Inferior parietal cortex (tissue), 1 donor: Measurements from ENCODE around the gene GLI3.

ENCODE experiments used
- DNase-seq: peaks from one replicate; pipeline ENCODE4 v3.0.0-alpha.2; 2016; ENCODE audit errors: extremely low spot score

The GLI3 gene

DNA sequence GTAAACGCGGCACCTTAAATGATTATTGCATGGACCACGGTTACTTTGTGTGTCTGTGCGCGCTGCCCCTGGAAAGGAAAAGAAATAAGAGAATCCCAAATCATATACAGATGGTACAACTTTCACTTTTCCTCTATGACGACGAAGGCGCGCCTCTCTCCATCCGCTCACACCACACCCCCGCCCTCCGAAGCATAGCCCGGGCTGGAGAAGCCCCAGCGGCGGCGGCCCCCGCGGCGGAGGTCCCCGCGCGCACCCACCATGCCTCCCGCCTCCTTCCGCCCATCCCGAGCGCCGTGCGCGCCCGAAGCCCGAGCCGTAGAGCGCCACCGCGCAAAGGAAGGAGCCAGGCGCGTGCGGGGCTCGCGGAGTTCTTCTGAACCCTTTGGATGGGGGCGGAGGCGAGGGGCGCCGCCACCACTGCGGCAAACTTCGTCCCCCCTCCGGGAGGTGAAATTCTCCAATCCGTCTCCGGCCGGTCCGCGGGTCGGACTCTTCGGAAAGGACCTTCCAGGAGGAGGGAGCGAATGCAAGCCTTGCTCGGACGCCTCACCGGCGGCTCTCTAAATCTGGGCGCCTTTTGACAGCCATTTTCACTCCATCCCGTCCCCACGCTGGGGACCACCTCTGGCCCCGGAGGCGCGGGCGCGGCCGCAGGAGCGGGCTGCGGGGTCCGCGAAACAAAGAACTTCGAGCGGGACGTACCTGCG, 588 bp downstream of the GLI3 start:
- DNase-seq: no peak

GRCh38 chr7:42235741-42236161, 1.3 kb downstream of the GLI3 start:
- DNase-seq: no peak

- DNase-seq: no peak
Measured at GRCh38 chr7:42234736-42235135, 2.3 kb downstream of the GLI3 start.

DNA sequence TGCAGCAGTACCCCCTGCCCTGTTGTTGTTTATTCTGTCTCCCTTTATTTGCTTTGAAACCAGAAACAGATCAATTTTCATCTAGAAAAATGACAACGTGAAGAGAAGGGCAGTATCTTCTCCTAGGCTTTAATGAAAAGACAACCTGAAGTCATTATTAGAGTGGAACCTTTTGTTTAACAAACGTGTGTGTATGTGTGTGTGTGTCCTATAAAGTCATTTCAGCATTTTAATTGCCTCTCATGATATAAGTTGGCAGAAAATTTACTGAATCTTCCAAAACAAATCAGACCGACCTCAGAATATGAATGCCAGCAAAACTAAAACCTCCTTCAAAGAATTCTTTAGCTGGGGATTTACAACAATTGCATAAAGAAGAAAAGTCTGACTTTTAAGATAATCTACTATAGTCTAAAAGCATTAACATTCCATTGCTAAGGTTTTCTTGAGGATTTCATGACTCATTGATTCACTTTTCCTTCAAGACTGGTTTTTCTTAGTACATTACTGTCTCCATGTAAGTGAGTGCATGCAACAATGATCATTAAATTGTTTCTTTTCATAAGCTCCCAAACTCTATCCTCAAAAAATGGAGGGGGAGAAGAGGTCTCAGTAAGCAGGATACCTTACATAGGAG, 3.2 kb downstream of the GLI3 start:
- no peak for DNase-seq

DNA sequence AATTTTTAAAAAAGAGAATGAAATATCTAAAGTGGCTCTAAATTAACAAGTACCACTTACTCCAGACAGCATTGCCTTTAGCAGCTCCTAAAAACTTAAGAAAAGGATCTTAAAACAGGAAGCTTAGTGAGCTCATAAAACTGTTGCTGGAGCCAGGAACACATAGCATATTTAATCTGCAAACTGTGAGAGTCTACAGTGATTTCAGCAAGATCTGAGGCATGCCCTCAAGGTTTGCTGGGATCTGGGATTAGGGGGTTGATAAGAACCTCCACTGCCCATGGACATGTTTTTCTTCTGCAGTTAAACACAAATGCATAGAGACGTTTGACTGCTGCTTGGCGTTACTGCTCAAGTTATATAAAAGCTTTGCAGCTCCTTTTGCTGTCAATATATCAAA, 3.8 kb downstream of the GLI3 start:
- no peak for DNase-seq

DNA sequence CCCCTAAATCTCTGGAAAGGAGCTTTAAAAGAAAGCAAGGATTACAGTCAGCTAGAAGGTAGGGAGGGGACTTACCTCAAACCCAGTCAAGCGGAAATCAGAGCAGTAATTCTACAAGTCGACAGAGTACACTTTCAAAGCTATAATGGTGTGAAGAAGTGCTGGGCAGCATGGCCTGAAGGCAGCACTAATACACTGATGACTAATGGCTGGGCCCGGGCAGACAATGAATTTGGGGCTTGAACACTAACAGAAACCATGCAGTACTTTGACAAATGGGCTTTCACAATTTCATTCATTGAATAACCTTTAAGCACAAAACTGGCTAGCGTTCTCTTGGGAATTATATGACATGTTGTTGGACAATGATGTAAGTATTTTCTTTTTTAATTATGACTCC, 4.7 kb downstream of the GLI3 start:
- DNase-seq: no peak

DNA sequence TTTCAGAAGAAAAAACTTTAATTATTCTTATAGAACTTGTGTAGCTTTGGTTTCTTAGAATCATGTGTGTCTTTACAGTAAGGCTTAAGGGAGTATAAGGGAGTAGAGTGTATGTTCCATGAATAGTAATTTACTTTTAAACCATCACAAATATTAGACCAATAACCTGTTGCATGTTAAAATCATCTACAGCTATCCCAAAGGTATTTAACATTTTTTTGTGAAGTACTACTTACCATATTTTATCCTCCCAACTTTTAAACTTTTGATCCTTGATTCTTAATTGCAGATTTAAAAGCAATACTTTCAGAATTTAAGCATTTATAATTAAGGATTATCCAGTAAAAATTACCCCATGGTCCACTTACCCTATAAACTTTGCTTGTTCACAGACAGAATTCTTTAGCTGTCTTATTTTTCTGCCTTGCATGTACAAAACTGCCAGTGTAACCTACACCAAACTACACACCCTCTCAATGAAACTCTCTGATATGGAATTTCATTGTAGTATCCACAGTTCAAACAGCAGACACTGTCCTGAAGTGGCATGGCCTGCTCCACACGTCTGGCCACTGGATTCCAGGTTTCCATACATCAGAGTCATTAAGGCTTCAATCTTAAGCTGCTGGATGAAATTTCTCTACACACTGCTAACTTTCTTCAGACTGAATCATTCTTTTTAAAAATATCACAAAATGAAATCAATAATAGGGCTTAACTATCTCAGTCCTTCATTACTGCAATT, 5.8 kb downstream of the GLI3 start:
- DNase-seq: no peak

GRCh38 chr7:42227936-42228591, 8.9 kb downstream of the GLI3 start:
- DNase-seq: no peak

GRCh38 chr7:42227541-42227935, 9.5 kb downstream of the GLI3 start:
- DNase-seq: no peak

DNA sequence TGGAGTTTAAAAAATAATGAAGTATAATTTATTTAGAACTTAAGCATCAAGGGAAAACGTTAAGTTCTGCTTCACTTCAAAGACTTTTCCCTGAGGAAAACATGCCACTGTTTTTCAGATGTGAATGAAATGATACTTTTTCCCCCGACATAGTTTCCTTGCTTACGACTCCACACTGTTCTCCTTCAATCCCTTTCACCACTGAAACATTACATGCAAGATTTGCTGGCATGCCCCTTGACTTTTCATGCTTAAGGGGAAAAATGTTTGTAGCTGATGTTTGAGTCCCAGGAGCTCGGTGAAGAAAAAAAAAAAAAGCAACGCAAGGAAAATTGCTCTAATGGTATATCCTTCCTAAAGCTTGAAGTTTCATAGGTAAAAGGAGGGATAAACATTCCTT, 10.0 kb downstream of the GLI3 start:
- no peak for DNase-seq

DNA sequence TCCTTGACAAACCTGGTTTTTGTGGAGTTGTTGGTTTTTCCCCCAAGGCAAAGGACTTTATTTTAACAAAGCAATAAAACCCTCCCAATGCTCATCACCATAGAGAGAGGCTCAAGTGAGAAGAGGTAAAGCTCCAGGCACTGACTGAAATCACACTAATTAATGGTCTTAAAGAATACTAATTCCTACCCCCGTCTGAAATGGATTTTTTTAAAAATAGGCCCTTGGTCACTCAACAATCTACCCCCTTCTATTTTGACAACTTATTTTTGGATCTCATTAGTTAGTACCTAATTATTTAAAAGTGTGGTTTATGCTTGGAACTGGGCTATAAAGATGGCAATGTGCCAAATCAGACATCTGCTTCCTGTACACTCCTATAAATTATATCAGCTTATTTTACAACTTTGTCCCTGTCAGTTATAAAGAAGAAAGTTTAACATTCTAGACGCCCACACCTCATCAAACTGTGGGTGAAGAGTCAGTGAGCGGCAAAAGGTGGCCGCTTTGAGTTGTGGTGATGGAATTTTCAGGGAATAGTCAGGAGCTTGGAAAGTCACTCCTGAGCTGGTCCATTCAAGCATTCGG, 10.6 kb downstream of the GLI3 start:
- no peak for DNase-seq

GRCh38 chr7:42224391-42225003, 12.5 kb downstream of the GLI3 start:
- no peak for DNase-seq

GRCh38 chr7:42222891-42223290, 14.1 kb downstream of the GLI3 start:
- no peak for DNase-seq

DNA sequence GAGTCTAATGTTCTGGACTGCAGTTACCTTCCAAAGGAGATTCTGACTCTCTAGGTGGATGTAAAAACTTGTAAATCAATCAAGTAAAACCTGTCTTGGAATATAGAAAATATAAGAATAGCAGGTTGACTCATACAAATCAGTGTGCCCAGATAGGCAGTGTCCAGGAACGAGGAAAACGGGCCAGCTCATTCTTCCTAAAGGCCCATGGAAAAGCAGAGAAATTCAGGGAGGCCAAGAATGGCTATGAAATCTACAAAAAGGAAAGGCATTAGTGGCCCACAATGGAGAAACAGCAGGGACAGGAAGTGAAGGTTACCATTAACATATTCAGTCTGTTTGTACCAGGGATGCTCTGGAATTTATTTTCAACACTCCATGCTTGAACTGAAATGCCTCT, 14.9 kb downstream of the GLI3 start:
- DNase-seq: no peak

- DNase-seq: no peak
Measured at GRCh38 chr7:42221304-42221703, 15.7 kb downstream of the GLI3 start.

DNA sequence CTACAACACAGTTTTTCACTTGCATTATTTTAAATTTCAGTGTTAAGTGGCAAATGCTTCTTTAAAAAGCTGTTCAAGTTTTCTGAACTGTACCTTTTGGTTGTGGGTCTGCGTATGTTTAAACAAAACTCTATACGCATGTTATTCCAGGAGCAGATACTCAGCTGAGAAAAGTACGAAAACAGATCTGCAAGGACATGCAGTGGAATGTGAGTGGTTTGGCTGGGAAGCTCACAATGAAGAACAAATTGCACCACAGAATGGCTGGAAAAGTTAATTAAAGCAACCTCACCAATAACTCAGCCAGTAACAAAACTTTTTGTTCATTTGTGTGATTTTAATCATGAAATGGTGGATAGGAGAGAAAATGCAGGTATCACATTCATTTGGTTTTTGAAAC, 17.6 kb downstream of the GLI3 start:
- DNase-seq: no peak

- no peak for DNase-seq
Measured at GRCh38 chr7:42218248-42218647, 18.8 kb downstream of the GLI3 start.

DNA sequence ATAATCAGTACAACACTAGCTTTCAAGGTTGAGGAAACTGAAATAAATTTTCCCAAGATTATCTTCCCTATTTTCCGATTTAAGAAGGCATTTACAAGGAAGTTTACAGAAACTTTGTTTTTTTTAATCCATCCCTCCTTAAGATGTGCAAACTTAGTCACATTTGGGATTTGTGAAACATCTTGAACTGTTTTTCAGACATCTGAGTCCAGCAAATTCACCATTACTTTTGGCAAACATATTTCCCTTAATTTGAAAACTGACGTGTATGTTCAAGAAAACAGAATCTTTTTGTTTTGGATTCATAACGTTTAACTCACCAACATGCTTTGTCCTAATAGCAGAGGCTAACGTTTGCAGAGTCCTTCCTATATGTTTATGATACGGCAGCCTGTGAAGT, 19.5 kb downstream of the GLI3 start:
- DNase-seq: no peak

DNA sequence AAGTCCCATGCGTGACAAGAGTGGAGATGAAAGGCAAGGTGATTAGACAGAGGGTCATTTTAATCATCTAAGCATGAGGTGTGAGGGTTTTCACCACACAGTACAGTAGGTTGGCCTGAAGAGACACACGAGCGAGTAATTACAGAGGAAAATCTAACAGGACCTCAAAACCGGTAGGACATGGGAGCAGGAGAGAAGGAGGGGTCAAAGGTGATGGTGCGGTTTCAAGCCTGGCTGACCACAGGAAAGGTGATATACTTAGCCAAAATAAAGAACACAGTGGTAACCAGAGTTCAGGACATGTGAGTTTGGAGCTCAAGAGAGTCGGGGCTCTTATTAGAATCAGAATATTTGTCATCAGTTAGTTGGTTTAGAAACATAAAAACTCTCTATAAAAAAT, 20.0 kb downstream of the GLI3 start:
- DNase-seq: no peak

DNA sequence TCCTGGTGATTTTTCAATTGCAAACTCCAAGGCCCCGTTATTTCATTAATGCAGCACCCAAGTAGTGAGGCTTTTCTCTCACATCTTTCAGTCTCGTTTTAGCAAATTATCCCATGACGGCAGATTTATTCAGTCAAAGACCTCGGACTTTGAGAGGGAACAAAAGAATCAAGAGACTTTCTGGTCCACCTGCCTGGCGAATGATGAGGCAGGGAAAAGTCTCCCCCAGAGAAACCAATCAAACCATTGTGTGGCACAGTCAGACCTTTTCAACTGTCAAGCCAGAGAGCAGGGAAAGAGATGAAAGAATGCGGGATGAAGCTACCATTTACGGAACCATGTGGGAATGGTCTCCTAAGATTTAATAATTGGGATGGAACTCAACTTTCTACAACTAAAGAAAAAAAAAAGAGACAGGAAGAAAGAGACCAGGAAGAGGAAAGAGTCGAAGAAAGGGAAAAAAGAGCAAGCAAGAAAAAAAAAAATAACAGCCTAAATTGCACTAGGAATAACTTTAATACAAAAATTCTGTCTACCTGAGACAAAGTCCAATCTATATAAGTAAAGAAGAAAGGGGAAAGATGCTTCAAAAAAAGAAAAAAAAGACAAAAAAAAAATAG, 22.8 kb downstream of the GLI3 start:
- no peak for DNase-seq

DNA sequence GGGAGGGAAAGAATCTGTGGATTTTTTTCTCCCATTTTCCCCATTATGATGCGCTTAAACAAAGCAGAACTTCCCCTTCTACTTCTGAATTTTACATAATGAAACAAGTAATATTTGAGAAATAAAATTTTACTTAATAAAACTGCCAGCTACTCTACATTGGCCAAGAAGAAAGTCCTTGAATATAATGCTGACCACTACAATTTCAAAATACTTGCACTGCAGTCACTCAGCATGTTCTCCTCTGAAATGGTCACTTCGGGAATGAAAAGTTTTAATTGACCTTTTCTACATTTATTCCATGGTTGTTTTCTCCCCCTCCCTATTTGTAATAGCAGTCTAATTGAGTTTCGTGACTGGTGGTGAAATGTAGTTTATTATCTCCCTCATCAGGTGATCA, 23.9 kb downstream of the GLI3 start:
- DNase-seq: no peak
